ENCODE measurements around the gene STXBP4.

Gene STXBP4

DNA sequence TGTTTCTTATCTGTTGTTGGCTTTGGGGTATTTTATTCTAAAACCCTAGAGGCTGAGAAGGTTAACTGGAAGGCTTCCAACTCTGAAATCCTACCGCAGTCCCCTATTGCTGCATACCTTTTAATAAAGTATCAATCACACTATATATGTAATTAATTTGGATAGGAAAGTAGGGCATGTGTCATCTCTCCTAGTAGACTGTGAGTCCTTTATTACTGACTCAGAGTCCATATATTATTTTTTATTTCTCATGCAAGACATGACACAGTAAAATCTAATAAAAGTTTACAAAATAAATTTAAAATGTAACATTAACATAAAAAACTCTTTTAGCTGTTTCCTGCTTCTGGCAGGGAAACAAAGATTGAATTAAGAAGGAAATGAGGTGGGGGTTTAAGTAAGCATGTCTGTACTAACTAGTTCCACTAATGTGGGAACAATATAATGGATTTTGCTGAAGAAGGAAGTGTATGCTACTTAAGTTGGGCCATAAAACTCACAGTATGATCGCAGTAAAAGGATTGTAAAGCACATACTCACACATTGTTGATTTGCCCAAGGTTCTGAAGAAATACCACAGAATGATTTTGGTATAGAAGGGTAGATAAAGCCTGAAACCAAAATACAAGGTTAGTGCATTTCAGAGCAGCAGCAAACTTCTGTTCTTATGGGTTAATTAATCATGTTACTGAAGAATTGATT lies 198.6 kb downstream of the STXBP4 start:
- H3K27ac ChIP-seq (ENCODE audit: low read depth, low read length, severe bottlenecking), result no peak overlapping the region
- H3K9me3 ChIP-seq (ENCODE audit: control insufficient read depth, low read length), result no peaks in the 10 kb centered on the region
- H3K36me3 ChIP-seq (ENCODE audit: control insufficient read depth, insufficient read depth, low read length), result no peaks in the 10 kb centered on the region
- WGBS, 2 experiments (ENCODE audit: insufficient coverage in 2 of 2), result 80% methylated on average over 1 of the region's 2 CpGs; no CpG with 5 or more reads in 1 of the 2 experiments
- no peak overlapping the region for H3K4me3 ChIP-seq (ENCODE audit: extremely low read depth, insufficient read depth, low read length, poor library complexity, severe bottlenecking)
- H3K4me1 ChIP-seq (ENCODE audit: control insufficient read depth, insufficient read depth, low read length, poor library complexity, severe bottlenecking), result no peaks in the 10 kb centered on the region

DNA sequence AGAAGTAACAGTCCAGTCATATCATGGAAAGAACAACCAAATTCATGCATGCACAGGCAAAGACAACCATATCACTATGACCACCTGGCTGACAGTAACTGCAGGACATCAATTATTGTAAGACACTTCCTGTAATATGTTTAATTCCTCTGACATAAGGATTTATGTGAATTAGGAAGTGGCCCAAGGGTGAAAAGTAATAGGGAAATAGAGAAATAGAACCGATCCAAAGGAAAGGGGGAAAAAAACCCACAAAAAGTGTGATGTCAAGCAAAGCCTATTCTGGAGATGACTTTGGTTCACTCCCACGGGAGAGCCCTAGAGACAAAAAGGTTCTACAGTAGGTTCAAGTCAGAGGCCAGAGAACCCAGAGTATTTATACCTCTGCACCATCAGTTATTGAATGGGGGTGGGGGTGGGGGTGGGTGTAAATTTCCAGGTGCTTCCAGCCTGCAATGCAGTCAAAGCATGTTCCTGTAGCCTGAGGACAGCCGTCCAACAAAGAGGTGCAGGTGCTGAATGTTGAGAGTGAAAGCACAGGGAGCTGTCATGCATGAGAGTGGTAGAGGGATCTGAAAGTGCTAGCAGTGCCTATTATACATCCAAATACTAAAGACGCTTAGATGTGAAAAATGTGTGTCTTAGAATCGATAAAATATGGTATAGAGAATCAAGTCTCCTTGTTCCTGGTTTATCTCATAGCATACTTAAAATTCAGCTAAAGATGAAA lies 200.6 kb downstream of the STXBP4 start:
- no peak overlapping the region for H3K27ac ChIP-seq (ENCODE audit: low read depth, low read length, severe bottlenecking)
- no peaks in the 10 kb centered on the region for H3K36me3 ChIP-seq (ENCODE audit: control insufficient read depth, insufficient read depth, low read length)
- H3K9me3 ChIP-seq (ENCODE audit: control insufficient read depth, low read length), result peaks cover 6% of the 10 kb centered on the region
- H3K4me1 ChIP-seq (ENCODE audit: control insufficient read depth, insufficient read depth, low read length, poor library complexity, severe bottlenecking), result no peaks in the 10 kb centered on the region
- WGBS, 2 experiments (ENCODE audit: insufficient coverage in 2 of 2), result 92 to 100% methylated on average over 2 of the region's 5 CpGs
- no peak overlapping the region for H3K4me3 ChIP-seq (ENCODE audit: extremely low read depth, insufficient read depth, low read length, poor library complexity, severe bottlenecking)

DNA sequence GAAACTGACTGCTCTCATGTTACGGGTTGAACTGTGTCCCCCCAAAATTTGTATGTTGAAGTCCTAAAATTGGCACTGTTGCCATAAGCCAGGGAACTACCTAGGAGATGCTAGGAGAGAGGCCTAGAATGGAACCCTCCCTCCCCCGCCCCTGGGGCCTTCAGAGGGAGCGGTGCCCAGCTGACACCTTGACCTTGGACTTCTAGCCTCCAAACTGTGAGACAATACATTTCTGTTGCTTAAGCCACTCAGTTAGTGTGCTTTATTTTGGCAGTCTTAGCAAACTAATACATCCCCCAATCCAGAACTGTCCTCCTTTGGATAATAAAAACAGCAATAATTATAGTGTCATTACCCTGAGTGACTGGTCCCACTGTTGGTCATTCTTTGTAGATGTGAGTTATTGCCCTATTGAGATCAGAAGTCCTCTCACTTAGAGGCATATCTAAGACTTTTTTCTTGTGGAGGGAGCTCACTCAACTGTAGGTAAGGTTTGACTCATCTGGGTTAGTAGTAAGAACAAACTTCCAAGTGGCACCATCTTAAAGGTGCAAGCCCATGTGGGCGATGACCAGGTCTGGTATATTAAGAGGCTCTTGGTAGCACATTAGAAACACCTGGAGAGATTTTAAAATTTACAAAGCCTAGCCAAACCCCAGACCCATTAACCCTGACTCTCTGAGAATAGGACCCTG lies 203.2 kb downstream of the STXBP4 start:
- H3K36me3 ChIP-seq (ENCODE audit: control insufficient read depth, insufficient read depth, low read length), result no peaks in the 10 kb centered on the region
- H3K27ac ChIP-seq (ENCODE audit: low read depth, low read length, severe bottlenecking), result no peak overlapping the region
- H3K9me3 ChIP-seq (ENCODE audit: control insufficient read depth, low read length), result peaks cover 7% of the 10 kb centered on the region
- no peak overlapping the region for H3K4me3 ChIP-seq (ENCODE audit: extremely low read depth, insufficient read depth, low read length, poor library complexity, severe bottlenecking)
- no peaks in the 10 kb centered on the region for H3K4me1 ChIP-seq (ENCODE audit: control insufficient read depth, insufficient read depth, low read length, poor library complexity, severe bottlenecking)
- WGBS, 2 experiments (ENCODE audit: insufficient coverage in 2 of 2), result 60 to 100% methylated on average over 1 of the region's 4 CpGs

DNA sequence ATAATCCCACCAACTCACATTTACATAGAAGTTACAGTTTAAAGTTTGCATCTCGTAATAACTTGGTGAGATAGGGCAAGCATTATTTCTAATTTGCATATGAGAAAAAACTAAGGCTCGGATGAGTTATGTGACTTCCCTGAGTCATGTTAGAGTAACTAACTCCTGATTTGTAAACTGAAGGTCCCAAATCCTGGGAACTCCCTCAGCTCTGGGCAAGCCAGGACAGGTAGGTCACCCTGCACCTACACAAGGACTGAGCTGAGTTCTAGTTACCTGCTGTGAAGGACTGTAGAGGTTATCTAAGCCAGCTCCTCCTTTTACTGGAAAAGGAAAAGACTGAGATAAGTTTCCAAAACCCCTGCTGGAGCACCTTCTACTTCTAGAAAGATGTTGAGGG lies 204.0 kb downstream of the STXBP4 start:
- Histone ChIP-seq H3K27ac (ENCODE audit: low read depth, low read length, severe bottlenecking) (no peak overlapping the region), H3K4me3 (ENCODE audit: extremely low read depth, insufficient read depth, low read length, poor library complexity, severe bottlenecking) (no peak overlapping the region), H3K9me3 (ENCODE audit: control insufficient read depth, low read length) (peaks cover 7% of the 10 kb centered on the region), H3K36me3 (ENCODE audit: control insufficient read depth, insufficient read depth, low read length) (no peaks in the 10 kb centered on the region), H3K4me1 (ENCODE audit: control insufficient read depth, insufficient read depth, low read length, poor library complexity, severe bottlenecking) (no peaks in the 10 kb centered on the region)
- WGBS, 2 experiments (ENCODE audit: insufficient coverage in 2 of 2), result 78 to 100% methylated on average over 1 of the region's 2 CpGs

DNA sequence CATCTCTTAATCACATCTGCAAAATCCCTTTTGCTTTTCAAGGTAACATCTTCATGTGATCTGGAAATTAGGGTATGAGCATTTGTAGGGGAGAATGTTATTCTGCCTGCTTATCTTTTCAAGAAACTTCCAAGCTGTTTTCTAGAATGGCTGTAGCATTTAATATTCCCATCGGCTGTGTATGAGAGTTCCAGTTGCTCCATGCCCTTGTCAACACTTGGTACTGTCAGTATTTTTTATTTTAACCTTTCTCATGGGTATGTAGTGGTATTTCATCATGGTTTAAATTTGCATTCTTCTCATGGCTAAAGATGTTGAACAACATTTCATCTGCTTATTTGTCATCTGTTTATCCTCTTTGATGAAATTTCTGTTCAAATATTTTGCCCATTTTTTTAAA lies 205.6 kb downstream of the STXBP4 start:
- Histone ChIP-seq H3K9me3 (ENCODE audit: control insufficient read depth, low read length) (peaks cover 7% of the 10 kb centered on the region), H3K36me3 (ENCODE audit: control insufficient read depth, insufficient read depth, low read length) (no peaks in the 10 kb centered on the region), H3K27ac (ENCODE audit: low read depth, low read length, severe bottlenecking) (no peak overlapping the region), H3K4me1 (ENCODE audit: control insufficient read depth, insufficient read depth, low read length, poor library complexity, severe bottlenecking) (no peaks in the 10 kb centered on the region), H3K4me3 (ENCODE audit: extremely low read depth, insufficient read depth, low read length, poor library complexity, severe bottlenecking) (no peak overlapping the region)
- WGBS, 2 experiments (ENCODE audit: insufficient coverage in 2 of 2), result 100% methylated on average over 1 of the region's 1 CpG; no CpG with 5 or more reads in 1 of the 2 experiments

DNA sequence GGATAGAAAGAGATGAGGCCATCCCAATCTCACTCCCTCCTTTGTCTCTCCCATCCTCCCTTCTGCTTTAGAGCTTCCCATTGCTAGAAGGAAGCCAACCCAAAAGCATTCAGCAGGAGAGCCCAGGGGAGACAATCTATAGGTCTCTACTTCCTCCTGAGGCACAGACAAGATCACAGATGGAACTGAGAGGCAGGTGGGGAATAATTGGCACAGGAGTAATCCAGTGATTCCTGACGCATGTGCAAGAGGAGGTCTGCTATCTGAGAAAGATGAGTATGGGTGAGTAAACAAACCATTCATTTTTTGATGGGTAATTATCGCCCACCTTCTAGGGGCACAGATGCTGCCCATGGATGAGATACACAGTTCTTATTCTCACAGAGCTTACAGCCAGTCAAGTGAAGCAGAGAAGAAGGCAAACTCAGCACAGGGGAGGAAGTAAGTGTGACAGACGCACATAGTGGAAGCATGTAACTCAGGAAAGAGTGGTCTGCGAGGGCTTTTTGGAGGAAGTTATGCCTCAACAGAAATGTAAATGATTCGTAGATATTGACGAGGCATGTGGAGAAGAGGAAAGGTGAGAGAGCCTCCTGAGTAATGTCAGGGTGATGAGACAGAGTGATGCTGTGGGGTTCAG lies 207.3 kb downstream of the STXBP4 start:
- no peak overlapping the region for H3K27ac ChIP-seq (ENCODE audit: low read depth, low read length, severe bottlenecking)
- H3K4me1 ChIP-seq (ENCODE audit: control insufficient read depth, insufficient read depth, low read length, poor library complexity, severe bottlenecking), result no peaks in the 10 kb centered on the region
- 90 to 96% methylated on average over 4 to 6 of the region's 6 CpGs for WGBS, 2 experiments (ENCODE audit: insufficient coverage in 2 of 2)
- no peak overlapping the region for H3K4me3 ChIP-seq (ENCODE audit: extremely low read depth, insufficient read depth, low read length, poor library complexity, severe bottlenecking)
- H3K9me3 ChIP-seq (ENCODE audit: control insufficient read depth, low read length), result peaks cover 7% of the 10 kb centered on the region
- no peaks in the 10 kb centered on the region for H3K36me3 ChIP-seq (ENCODE audit: control insufficient read depth, insufficient read depth, low read length)

DNA sequence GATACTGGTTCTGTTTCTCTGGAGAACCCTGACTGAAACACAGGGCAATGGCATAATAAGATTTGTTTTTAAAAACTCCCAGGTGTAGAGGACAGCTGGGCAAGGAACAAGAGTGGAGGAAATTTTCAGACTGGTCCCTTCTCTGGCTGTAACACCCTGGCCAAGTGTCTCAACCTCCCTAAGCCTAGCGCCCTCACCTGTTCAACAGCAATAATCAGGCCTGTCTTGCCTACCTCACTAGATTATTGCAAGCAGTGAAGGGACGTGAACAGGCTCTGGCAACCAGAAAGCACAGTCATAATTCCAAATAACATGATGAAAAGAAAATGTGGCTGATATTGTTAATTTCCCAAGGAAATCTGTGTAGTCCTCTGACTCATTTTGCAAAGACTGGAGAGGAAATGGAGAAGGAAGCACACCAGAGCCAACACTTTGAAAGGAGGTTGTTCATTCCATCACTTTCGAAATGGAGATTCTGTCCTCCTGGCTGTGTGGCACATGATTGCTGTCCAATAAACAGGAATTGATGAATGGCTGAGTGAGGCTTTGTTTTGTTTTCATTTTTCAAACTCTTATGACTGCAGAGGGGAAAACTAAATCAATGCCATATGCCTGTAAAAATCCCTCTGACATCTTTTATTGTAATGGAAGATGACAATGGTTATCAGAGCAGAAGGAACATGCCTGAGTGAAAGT lies 208.7 kb downstream of the STXBP4 start:
- Histone ChIP-seq H3K27ac (ENCODE audit: low read depth, low read length, severe bottlenecking) (no peak overlapping the region), H3K4me1 (ENCODE audit: control insufficient read depth, insufficient read depth, low read length, poor library complexity, severe bottlenecking) (no peaks in the 10 kb centered on the region), H3K9me3 (ENCODE audit: control insufficient read depth, low read length) (peaks cover 7% of the 10 kb centered on the region), H3K36me3 (ENCODE audit: control insufficient read depth, insufficient read depth, low read length) (no peaks in the 10 kb centered on the region), H3K4me3 (ENCODE audit: extremely low read depth, insufficient read depth, low read length, poor library complexity, severe bottlenecking) (no peak overlapping the region)
- 71 to 88% methylated on average over 2 of the region's 3 CpGs for WGBS, 2 experiments (ENCODE audit: insufficient coverage in 2 of 2)

DNA sequence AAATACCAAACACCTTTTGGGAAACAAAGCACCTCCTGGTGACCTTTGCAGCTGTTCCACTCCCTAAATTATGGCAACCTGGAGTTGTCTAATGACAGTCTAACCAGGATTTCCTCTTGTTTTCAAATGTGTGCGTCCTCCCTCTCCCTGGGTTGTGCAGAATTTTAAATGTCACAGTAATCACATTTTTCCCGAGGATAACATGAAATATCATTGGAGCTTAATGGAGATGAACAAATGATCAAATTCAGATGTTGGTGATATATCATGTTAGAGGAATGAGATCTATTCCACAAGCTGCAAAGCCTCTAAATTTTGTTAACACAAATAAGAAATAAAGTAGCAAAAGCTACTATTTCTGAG lies 209.3 kb downstream of the STXBP4 start:
- H3K9me3 ChIP-seq (ENCODE audit: control insufficient read depth, low read length), result peaks cover 7% of the 10 kb centered on the region
- no peak overlapping the region for H3K4me3 ChIP-seq (ENCODE audit: extremely low read depth, insufficient read depth, low read length, poor library complexity, severe bottlenecking)
- 80 to 100% methylated on average over 1 of the region's 2 CpGs for WGBS, 2 experiments (ENCODE audit: insufficient coverage in 2 of 2)

DNA sequence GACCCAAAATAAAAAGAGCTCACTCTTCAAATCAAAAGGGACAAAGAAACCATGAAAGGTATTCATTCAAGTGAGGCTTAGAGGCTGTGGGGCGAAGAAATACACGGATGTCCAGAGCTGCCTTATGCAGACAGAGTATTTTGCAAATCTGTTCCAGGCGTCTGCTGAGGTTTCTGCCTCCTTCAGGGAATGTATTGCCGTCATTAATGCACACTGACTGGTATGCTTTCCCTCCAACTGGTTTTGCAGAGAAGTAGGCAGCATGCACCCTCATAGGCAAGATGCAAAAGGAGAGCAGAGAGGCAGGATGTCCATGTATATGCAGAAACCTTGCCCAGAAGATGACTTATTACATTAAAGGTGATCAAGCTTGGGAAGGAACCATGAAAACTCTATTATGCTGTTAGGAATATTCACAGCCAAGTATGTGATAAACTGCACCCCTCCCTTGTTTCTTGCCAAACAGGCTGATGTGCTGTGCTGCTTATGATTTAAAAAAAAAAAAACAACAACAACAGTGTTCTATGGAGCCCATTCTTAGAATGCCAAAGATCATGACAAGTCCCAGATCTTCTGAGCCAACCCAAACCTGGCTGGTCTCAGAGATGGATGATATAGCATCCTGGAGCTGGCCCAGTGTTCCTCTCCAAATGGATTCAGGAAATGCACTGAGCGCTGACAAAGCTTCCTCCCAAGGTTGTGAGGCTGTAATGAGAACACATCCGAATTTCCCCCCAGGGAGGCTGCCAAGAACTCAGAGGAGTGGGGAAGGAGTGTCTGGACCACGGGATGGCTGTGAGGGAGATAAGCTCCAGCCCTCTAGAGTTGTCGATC lies 218.6 kb downstream of the STXBP4 start:
- Histone ChIP-seq H3K4me1 (ENCODE audit: control insufficient read depth, insufficient read depth, low read length, poor library complexity, severe bottlenecking) (no peaks in the 10 kb centered on the region), H3K9me3 (ENCODE audit: control insufficient read depth, low read length) (no peaks in the 10 kb centered on the region), H3K4me3 (ENCODE audit: extremely low read depth, insufficient read depth, low read length, poor library complexity, severe bottlenecking) (no peak overlapping the region), H3K27ac (ENCODE audit: low read depth, low read length, severe bottlenecking) (no peak overlapping the region), H3K36me3 (ENCODE audit: control insufficient read depth, insufficient read depth, low read length) (no peaks in the 10 kb centered on the region)
- WGBS, 2 experiments (ENCODE audit: insufficient coverage in 2 of 2), result 73 to 85% methylated on average over 6 to 8 of the region's 8 CpGs

More for the DNA sequence above, 209.3 kb downstream of the STXBP4 start:
- Histone ChIP-seq H3K36me3 (ENCODE audit: control insufficient read depth, insufficient read depth, low read length) (no peaks in the 10 kb centered on the region), H3K27ac (ENCODE audit: low read depth, low read length, severe bottlenecking) (no peak overlapping the region), H3K4me1 (ENCODE audit: control insufficient read depth, insufficient read depth, low read length, poor library complexity, severe bottlenecking) (no peaks in the 10 kb centered on the region)
